ENCODE data around the gene ST6GALNAC4. TPM values are rescaled to one million over a fixed set of nuclear protein-coding genes. Genes with fewer than 3 reads are reported as not detected.

Gene ST6GALNAC4
- polyA plus RNA-seq, 1 donor: 46.7 TPM

GRCh38 chr9:127928676-127929624, 12.1 kb upstream of the ST6GALNAC4 start:
- no peak for DNase-seq

- no peak for DNase-seq
Measured at GRCh38 chr9:127927988-127928675, 11.3 kb upstream of the ST6GALNAC4 start.

GRCh38 chr9:127927201-127927987, 10.6 kb upstream of the ST6GALNAC4 start:
- no peak for DNase-seq

GRCh38 chr9:127926906-127927200, 10.0 kb upstream of the ST6GALNAC4 start:
- DNase-seq: no peak

GRCh38 chr9:127925959-127926905, 9.4 kb upstream of the ST6GALNAC4 start:
- no peak for DNase-seq

GRCh38 chr9:127924736-127925444, 8.0 kb upstream of the ST6GALNAC4 start:
- no peak for DNase-seq

GRCh38 chr9:127923771-127924170, 6.9 kb upstream of the ST6GALNAC4 start:
- no peak for DNase-seq

- no peak for DNase-seq
Measured at GRCh38 chr9:127923046-127923445, 6.2 kb upstream of the ST6GALNAC4 start.

- DNase-seq: no peak
Measured at GRCh38 chr9:127921557-127922120, 4.8 kb upstream of the ST6GALNAC4 start.

- DNase-seq: no peak
Measured at GRCh38 chr9:127920794-127921193, 4.0 kb upstream of the ST6GALNAC4 start.

GRCh38 chr9:127919253-127919815, 2.5 kb upstream of the ST6GALNAC4 start:
- no peak for DNase-seq

- no peak for DNase-seq
Measured at GRCh38 chr9:127918183-127919107, 1.6 kb upstream of the ST6GALNAC4 start.

GRCh38 chr9:127917603-127918002, 762 bp upstream of the ST6GALNAC4 start:
- DNase-seq: no peak

- no peak for DNase-seq
Measured at GRCh38 chr9:127915801-127916719, 781 bp downstream of the ST6GALNAC4 start.

GRCh38 chr9:127915325-127915752, 1.5 kb downstream of the ST6GALNAC4 start:
- DNase-seq: no peak

GRCh38 chr9:127913682-127914081, 3.2 kb downstream of the ST6GALNAC4 start:
- no peak for DNase-seq

- DNase-seq: no peak
Measured at GRCh38 chr9:127912882-127913281, 4.0 kb downstream of the ST6GALNAC4 start.

- no peak for DNase-seq
Measured at GRCh38 chr9:127912296-127912695, 4.5 kb downstream of the ST6GALNAC4 start.

Measured in hindlimb muscle (tissue), 1 donor.